Omental fat pad (tissue), 4 donors: ENCODE measurements around the gene C2CD2L. TPM values are rescaled to one million over a fixed set of nuclear protein-coding genes. Genes with fewer than 3 reads are reported as not detected.
"Not testable (repeated sequence)": the region's sequence is repeated elsewhere in the genome, so short reads cannot be mapped to it uniquely, and the experiment has no call there.

Experiments
- ATAC-seq: fragments of 150-250 bp; one replicate; pipeline ENCODE4 v1.9.1; 2016; ENCODE audit warnings: mild to moderate bottlenecking, moderate library complexity; ENCODE audit not compliant: low FRiP score
- DNase-seq: peaks from one replicate; pipeline ENCODE4 v3.0.0-alpha.2; 2019; ENCODE audit warnings: low spot score
- CTCF ChIP-seq, 3 donors: fragments of 450-650 bp; IDR thresholded peaks; one replicate each; pipeline ENCODE4 v1.5.1; 2016 to 2017; ENCODE audit warnings: antibody characterized with exemption in 3 of 3, mild to moderate bottlenecking in 3 of 3, moderate library complexity in 2 of 3
- total RNA-seq, 4 donors: library from RNA; depleted of rRNA; stranded (reverse); fragments of >200 nt; gene quantifications; one replicate each; pipeline ENCODE4 v1.1.0, GENCODE V29; 2016

Gene C2CD2L
- total RNA-seq, 4 donors from 2014 or later = 8.2 to 10.7 (median 9.0) TPM

GRCh38 chr11:119094816-119095065 is 12.4 kb upstream of the C2CD2L start:
- DNase-seq (no peak), ATAC-seq (peak; percentile 75)
- TF ChIP-seq CTCF (IDR thresholded peaks at IDR 0.05) = peak in 1 of 3 donors; percentile 18

- DNase-seq (peak; percentile 97), ATAC-seq (peak; percentile 92)
- no peak for TF ChIP-seq CTCF (IDR thresholded peaks at IDR 0.05)
Measured at GRCh38 chr11:119095066-119095880, 11.9 kb upstream of the C2CD2L start.

GRCh38 chr11:119099711-119100110 is 7.4 kb upstream of the C2CD2L start:
- ATAC-seq (no peak), DNase-seq (no peak)
- TF ChIP-seq CTCF (IDR thresholded peaks at IDR 0.05) = no peak

GRCh38 chr11:119100246-119100970 is 6.7 kb upstream of the C2CD2L start:
- ATAC-seq = no peak
- DNase-seq = no peak
- no peak for TF ChIP-seq CTCF (IDR thresholded peaks at IDR 0.05)

GRCh38 chr11:119100994-119101758 is 6.0 kb upstream of the C2CD2L start:
- peak; percentile 37 for ATAC-seq
- DNase-seq = no peak
- no peak for TF ChIP-seq CTCF (IDR thresholded peaks at IDR 0.05)

GRCh38 chr11:119101759-119102423 is 5.3 kb upstream of the C2CD2L start, which contains the start of gene DPAGT1:
TSS of gene DPAGT1 (minus strand) at chr11:119101853. CDS start at chr11:119101655, 198 bp downstream.
- ATAC-seq (peak; percentile 91), DNase-seq (peak; percentile 69)
- no peak for TF ChIP-seq CTCF (IDR thresholded peaks at IDR 0.05)

- not testable (repeated sequence) for DNase-seq, ATAC-seq
Measured at GRCh38 chr11:119103161-119103664, 3.9 kb upstream of the C2CD2L start.
